Tibial nerve (tissue), 4 donors: ENCODE results near the gene PEX1. TPM values are rescaled to one million over a fixed set of nuclear protein-coding genes. Genes with fewer than 3 reads are reported as not detected.

Experiments
- DNase-seq, 2 donors: peaks; one replicate each; pipeline ENCODE4 v3.0.0-alpha.2; 2019; ENCODE audit warnings: low spot score in 2 of 2
- H3K27ac ChIP-seq, 4 donors: fragments of 200-600 bp; sonication (generic) in 3 of 4; one replicate each; pipeline ENCODE4 v1.5.1; 2017 to 2019; ENCODE audit warnings: mild to moderate bottlenecking in 1 of 4
- H3K27me3 ChIP-seq, 2 donors: fragments of 200-600 bp; sonication (generic) in 1 of 2; one replicate each; pipeline versions ENCODE4 v1.5.1 to v1.6.0; 2017 to 2019
- H3K36me3 ChIP-seq, 3 donors: fragments of 200-600 bp; sonication (generic); one replicate each; pipeline ENCODE4 v1.5.1; 2018 to 2019
- H3K4me1 ChIP-seq, 4 donors: fragments of 200-600 bp; sonication (generic) in 3 of 4; one replicate each; pipeline ENCODE4 v1.5.1; 2017 to 2019
- H3K4me3 ChIP-seq, 4 donors: fragments of 200-600 bp; sonication (generic) in 3 of 4; one replicate each; pipeline ENCODE4 v1.5.1; 2017 to 2019; ENCODE audit warnings: mild to moderate bottlenecking in 1 of 4, moderate library complexity in 1 of 4
- H3K9me3 ChIP-seq, 4 donors: fragments of 200-600 bp; sonication (generic) in 3 of 4; one replicate each; pipeline ENCODE4 v1.5.1; 2017 to 2019
- EP300 ChIP-seq, 2 donors: sonication (generic); formaldehyde crosslinking; IDR thresholded peaks; one replicate each; pipeline ENCODE4 v1.6.1; 2017; ENCODE audit warnings: antibody characterized with exemption in 2 of 2, mild to moderate bottlenecking in 1 of 2
- POLR2A ChIP-seq, 2 donors: fragments of 450-650 bp; IDR thresholded peaks; one replicate each; pipeline ENCODE4 v1.6.1; 2017; ENCODE audit warnings: antibody characterized with exemption in 2 of 2, mild to moderate bottlenecking in 2 of 2, moderate library complexity in 2 of 2
- WGBS, 2 donors: methylation state at CpG; one replicate each; pipeline ENCODE4 v1.1.5; 2018; 5-methylcytosine and 5-hydroxymethylcytosine counted together
- total RNA-seq, 4 donors: library from RNA; depleted of rRNA; stranded (reverse); fragments of >200 nt; gene quantifications; one replicate each; pipeline ENCODE4 v1.1.0, GENCODE V29; 2016
- TF ChIP-seq, protein P1 (sequence below), 5 experiments: fragments of 200-600 bp in 3 of 5; fragments of 450-650 bp in 2 of 5; sonication (generic) in 3 of 5; IDR thresholded peaks; one replicate each; pipeline ENCODE4 v1.5.1; 2016 to 2019; ENCODE audit warnings: antibody characterized with exemption in 5 of 5, mild to moderate bottlenecking in 3 of 5, moderate library complexity in 2 of 5

Gene PEX1
- total RNA-seq, 4 donors from 2014 or later, result 18.4 to 24.6 (median 20.7) TPM

DNA sequence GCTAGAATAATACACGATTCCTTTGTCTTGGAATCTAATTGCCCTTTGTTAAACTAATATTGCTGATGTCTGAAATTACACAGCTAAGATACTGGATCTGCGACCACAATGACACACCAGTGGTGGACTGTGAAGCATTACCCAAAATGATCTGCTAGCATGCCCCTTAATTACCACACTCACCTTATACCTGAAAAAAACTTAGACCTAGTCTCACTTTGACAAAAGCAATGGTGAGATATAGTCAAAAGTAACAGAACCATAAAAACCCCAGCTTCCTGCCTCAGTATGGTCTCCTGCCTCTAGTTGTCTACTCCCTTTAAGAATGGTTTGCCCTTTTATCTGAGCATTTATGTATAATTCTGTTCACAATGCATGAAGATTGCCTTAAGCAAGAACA, 29.8 kb downstream of the PEX1 start:
- DNase-seq, result no peak
- no peak overlapping the region for H3K27ac ChIP-seq
- no peak overlapping the region for H3K4me3 ChIP-seq
- H3K27me3 ChIP-seq, result no peaks in the 10 kb centered on the region
- TF ChIP-seq EP300 (IDR thresholded peaks at IDR 0.05) (no peak), POLR2A (IDR thresholded peaks at IDR 0.05) (no peak)
- TF ChIP-seq, protein P1, sequence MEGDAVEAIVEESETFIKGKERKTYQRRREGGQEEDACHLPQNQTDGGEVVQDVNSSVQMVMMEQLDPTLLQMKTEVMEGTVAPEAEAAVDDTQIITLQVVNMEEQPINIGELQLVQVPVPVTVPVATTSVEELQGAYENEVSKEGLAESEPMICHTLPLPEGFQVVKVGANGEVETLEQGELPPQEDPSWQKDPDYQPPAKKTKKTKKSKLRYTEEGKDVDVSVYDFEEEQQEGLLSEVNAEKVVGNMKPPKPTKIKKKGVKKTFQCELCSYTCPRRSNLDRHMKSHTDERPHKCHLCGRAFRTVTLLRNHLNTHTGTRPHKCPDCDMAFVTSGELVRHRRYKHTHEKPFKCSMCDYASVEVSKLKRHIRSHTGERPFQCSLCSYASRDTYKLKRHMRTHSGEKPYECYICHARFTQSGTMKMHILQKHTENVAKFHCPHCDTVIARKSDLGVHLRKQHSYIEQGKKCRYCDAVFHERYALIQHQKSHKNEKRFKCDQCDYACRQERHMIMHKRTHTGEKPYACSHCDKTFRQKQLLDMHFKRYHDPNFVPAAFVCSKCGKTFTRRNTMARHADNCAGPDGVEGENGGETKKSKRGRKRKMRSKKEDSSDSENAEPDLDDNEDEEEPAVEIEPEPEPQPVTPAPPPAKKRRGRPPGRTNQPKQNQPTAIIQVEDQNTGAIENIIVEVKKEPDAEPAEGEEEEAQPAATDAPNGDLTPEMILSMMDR (IDR thresholded peaks at IDR 0.05), result no peak
- H3K4me1 ChIP-seq, result no peaks in the 10 kb centered on the region
- H3K9me3 ChIP-seq, result no peaks in the 10 kb centered on the region
- 88 to 95% methylated on average over 2 of the region's 2 CpGs for WGBS, 2 donors
- H3K36me3 ChIP-seq, result peaks cover 0 to 81% (median 2%) of the 10 kb centered on the region in 3 donors

DNA sequence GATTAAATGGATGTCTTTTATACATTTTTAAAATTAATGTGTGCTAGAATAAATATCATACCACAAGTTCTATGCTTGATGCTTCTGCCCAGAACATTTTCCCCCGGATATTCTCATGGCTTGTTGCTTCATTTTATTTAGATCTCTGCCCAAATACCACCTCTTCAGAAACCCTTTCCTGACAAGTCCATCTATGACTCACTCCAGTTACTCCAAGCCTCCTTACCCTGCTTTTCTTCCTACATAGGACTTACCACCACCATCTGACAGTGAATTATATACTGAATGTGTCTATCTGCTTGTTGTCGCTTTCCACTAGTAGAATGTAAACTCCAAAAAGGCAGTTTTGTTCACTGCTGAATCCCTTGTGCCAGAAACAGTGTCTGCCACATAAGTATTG, 31.4 kb downstream of the PEX1 start:
- H3K27ac ChIP-seq, result no peak overlapping the region
- WGBS, 2 donors, result 85 to 93% methylated on average over 2 of the region's 2 CpGs
- H3K9me3 ChIP-seq, result no peaks in the 10 kb centered on the region
- peaks cover 2 to 84% (median 4%) of the 10 kb centered on the region in 3 donors for H3K36me3 ChIP-seq
- no peak for DNase-seq
- TF ChIP-seq POLR2A (IDR thresholded peaks at IDR 0.05) (no peak), EP300 (IDR thresholded peaks at IDR 0.05) (no peak)
- TF ChIP-seq, protein P1 (IDR thresholded peaks at IDR 0.05), result no peak
- no peaks in the 10 kb centered on the region for H3K4me1 ChIP-seq
- H3K4me3 ChIP-seq, result no peak overlapping the region
- no peaks in the 10 kb centered on the region for H3K27me3 ChIP-seq

DNA sequence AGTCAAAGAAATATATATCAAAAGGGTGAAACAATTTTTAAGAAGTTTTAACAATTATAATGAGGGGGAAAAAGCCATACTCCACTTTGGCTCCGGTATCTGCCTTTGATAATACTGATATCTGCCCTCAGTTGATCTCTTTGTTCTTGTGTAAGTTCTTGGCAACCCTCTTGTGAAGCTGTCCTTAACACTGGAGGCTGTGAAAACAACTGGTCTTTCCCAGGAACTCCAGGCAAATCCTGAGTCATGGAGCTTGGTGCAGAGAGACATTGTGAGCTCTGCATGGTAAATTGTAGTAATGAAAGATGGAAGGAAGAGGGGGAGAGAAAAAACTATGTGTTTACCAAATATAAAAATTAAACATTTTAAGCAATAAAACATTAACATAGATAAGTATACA, 38.7 kb downstream of the PEX1 start:
- TF ChIP-seq EP300 (IDR thresholded peaks at IDR 0.05), result no peak
- TF ChIP-seq, protein P1 (IDR thresholded peaks at IDR 0.05), result no peak
- TF ChIP-seq POLR2A (IDR thresholded peaks at IDR 0.05), result no peak
- Histone ChIP-seq H3K4me3 (no peak overlapping the region), H3K36me3 (peaks cover 5 to 99% (median 10%) of the 10 kb centered on the region in 3 donors), H3K27me3 (no peaks in the 10 kb centered on the region), H3K4me1 (no peaks in the 10 kb centered on the region), H3K9me3 (no peaks in the 10 kb centered on the region), H3K27ac (no peak overlapping the region)
- DNase-seq, result no peak
- 81 to 85% methylated on average over 1 of the region's 1 CpG for WGBS, 2 donors

- no peaks in the 10 kb centered on the region for H3K9me3 ChIP-seq
- no peaks in the 10 kb centered on the region for H3K4me1 ChIP-seq
- DNase-seq, result no peak
- peaks cover 3 to 98% (median 8%) of the 10 kb centered on the region in 3 donors for H3K36me3 ChIP-seq
- TF ChIP-seq, protein P1 (IDR thresholded peaks at IDR 0.05), result no peak
- TF ChIP-seq EP300 (IDR thresholded peaks at IDR 0.05) (no peak), POLR2A (IDR thresholded peaks at IDR 0.05) (no peak)
- H3K27ac ChIP-seq, result no peak overlapping the region
- no peaks in the 10 kb centered on the region for H3K27me3 ChIP-seq
- no peak overlapping the region for H3K4me3 ChIP-seq
These were observed 40.5 kb downstream of the PEX1 start for GRCh38 chr7:92487804-92488203.

DNA sequence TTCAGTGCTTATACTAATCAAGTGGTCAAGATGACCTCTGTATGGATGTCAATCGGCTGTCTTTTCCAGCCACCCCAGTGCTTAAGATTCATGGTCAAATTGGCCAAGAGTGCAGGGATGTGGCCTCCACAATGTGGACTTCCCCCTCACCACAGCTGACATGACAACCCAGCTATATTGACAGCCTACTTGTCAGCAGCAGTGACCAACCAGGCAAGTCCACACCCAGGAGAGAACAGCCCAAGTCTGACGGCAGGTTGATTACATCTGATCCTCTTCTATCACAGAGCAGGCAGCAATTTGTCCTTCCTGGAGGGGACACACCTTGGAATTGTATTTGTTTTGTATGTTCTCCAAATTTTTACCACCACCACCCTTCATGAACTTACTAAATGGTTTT, 42.3 kb downstream of the PEX1 start:
- 85 to 87% methylated on average over 2 of the region's 2 CpGs for WGBS, 2 donors
- H3K36me3 ChIP-seq, result peaks cover 3 to 86% (median 6%) of the 10 kb centered on the region in 3 donors

More for the DNA sequence above, 42.3 kb downstream of the PEX1 start:
- no peak overlapping the region for H3K4me3 ChIP-seq
- no peak overlapping the region for H3K27ac ChIP-seq
- no peaks in the 10 kb centered on the region for H3K9me3 ChIP-seq
- H3K4me1 ChIP-seq, result no peaks in the 10 kb centered on the region
- TF ChIP-seq, protein P1 (IDR thresholded peaks at IDR 0.05), result no peak
- TF ChIP-seq POLR2A (IDR thresholded peaks at IDR 0.05) (no peak), EP300 (IDR thresholded peaks at IDR 0.05) (no peak)
- no peak for DNase-seq
- no peaks in the 10 kb centered on the region for H3K27me3 ChIP-seq
